Naive thymus-derived CD8-positive, alpha-beta T cell (primary cell): Measurements from ENCODE around the gene CAMTA1. TPM values are rescaled to one million over a fixed set of nuclear protein-coding genes. Genes with fewer than 3 reads are reported as not detected.
A peak's percentile ranks its signal among the peaks of the same experiment; 100 is the strongest.

ENCODE experiments used
- ATAC-seq, 2 donors: fragments of 150-1000 bp; cut with Tn5 transposase in 1 of 2; sonication (Bioruptor Pico), chemical (Tn5 transposase) in 1 of 2; 1 replicate in 1 of 2; 2 replicates in 1 of 2; pipeline ENCODE4 v1.10.0; 2021; ENCODE audit warnings: mild to moderate bottlenecking in 2 of 2, moderate library complexity in 2 of 2
- POLR2A ChIA-PET: fragments of 350-600 bp; sonication (Branson Sonifier 250); formaldehyde crosslinking; loops from one replicate; lab custom pipeline; 2021; ENCODE audit warnings: antibody characterized with exemption; lab: Charles Lee
- DNase-seq, 10 donors: peaks; one replicate each; pipeline versions ENCODE4 v3.0.0 to v3.0.0-alpha.2; 2020 to 2022
- H3K27ac Mint-ChIP-seq, 10 donors: one replicate each; pipeline ENCODE4 v1.8.0; 2020 to 2022; ENCODE audit warnings: mild to moderate bottlenecking in 10 of 10, mixed read lengths in 10 of 10, moderate library complexity in 4 of 10, inconsistent platforms in 1 of 10
- H3K27me3 Mint-ChIP-seq, 5 donors: one replicate each; pipeline ENCODE4 v1.8.0; 2021 to 2022; ENCODE audit warnings: mixed read lengths in 5 of 5
- H3K36me3 Mint-ChIP-seq, 3 donors: one replicate each; pipeline ENCODE4 v1.8.0; 2020 to 2022; ENCODE audit warnings: mixed read lengths in 3 of 3, mild to moderate bottlenecking in 2 of 3, inconsistent platforms in 1 of 3
- H3K4me1 Mint-ChIP-seq, 4 donors: one replicate each; pipeline ENCODE4 v1.8.0; 2021 to 2022; ENCODE audit warnings: mixed read lengths in 4 of 4
- H3K4me3 Mint-ChIP-seq, 10 donors: one replicate each; pipeline ENCODE4 v1.8.0; 2020 to 2022; ENCODE audit warnings: mild to moderate bottlenecking in 10 of 10, mixed read lengths in 10 of 10, moderate library complexity in 6 of 10, inconsistent platforms in 1 of 10
- H3K9me3 Mint-ChIP-seq, 9 donors: one replicate each; pipeline ENCODE4 v1.8.0; 2020 to 2022; ENCODE audit warnings: mixed read lengths in 9 of 9, mild to moderate bottlenecking in 3 of 9, inconsistent platforms in 1 of 9, moderate library complexity in 1 of 9
- polyA plus RNA-seq, 3 donors: library from polyadenylated mRNA; unstranded; fragments of 300-500 nt; fragmentation: Illumina TruSeq; gene quantifications; one replicate each; pipeline ENCODE4 v1.2.3, GENCODE V29; 2021
- total RNA-seq, 8 experiments: library from RNA in 2 of 8; stranded (reverse) in 2 of 8; gene quantifications; one replicate each; pipeline ENCODE4 v1.2.3 and lab custom pipeline; 2021 to 2026

The CAMTA1 gene
- total and polyA plus RNA-seq, 5 experiments from 2014 or later = 32.6 to 78.3 (median 47.3) TPM

DNA sequence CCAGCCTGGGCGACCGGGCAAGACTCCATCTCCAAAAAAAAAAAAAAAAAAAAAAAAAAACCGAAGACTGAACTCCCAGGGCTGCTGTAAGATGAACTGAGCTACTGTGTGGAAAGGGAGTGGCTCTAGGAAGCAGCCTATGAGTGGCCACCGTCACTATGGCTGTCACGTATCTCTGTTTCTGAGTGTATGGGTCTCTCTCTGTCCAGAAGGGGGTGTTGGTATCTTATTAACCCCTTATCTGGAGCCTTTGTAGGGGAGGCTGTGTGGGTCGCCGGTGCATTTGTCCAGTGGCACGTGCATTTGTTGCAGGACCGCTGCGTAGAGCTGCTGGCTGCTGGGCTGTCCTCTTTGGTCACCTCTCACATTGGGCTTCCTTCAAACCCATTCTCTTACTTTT, 326.6 kb downstream of the CAMTA1 start:
- Mint-ChIP-seq H3K27me3 (peaks cover 3 to 39% (median 19%) of the 10 kb centered on the region in 5 donors), H3K36me3 (peaks cover 0 to 8% (median 3%) of the 10 kb centered on the region in 3 donors), H3K9me3 (peaks cover 0 to 20% (median 8%) of the 10 kb centered on the region in 9 donors), H3K4me3 (no peak overlapping the region), H3K4me1 (no peaks in the 10 kb centered on the region), H3K27ac (no peak overlapping the region)
- POLR2A ChIA-PET = no interaction called here
- DNase-seq (no peak), ATAC-seq (no peak)

DNA sequence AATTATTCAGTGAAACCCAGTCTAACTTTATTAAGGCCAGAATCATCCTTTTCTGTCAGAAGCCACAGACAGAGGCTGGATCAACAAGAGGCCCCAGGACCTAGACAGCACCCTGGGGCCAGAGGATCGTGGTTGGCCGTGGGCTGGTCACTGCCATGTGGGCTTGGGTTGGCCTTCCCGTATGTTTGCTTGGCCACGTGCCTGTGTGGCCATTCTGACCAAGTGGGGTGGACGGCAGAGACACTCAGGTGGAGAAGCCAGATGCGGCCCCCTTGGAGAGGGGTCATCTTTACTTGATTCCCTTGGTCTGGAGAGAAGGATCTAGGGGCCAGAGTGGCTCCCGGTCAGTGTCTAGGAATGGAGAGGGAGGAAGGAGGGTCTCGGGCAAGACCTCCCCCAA, 327.9 kb downstream of the CAMTA1 start:
- ATAC-seq = no peak
- peaks cover 0 to 28% (median 8%) of the 10 kb centered on the region in 9 donors for H3K9me3 Mint-ChIP-seq
- POLR2A ChIA-PET = no interaction called here
- no peak overlapping the region for H3K27ac Mint-ChIP-seq
- H3K4me3 Mint-ChIP-seq = no peak overlapping the region
- DNase-seq = no peak
- peaks cover 3 to 33% (median 14%) of the 10 kb centered on the region in 5 donors for H3K27me3 Mint-ChIP-seq
- no peaks in the 10 kb centered on the region for H3K4me1 Mint-ChIP-seq
- peaks cover 0 to 8% (median 3%) of the 10 kb centered on the region in 3 donors for H3K36me3 Mint-ChIP-seq

DNA sequence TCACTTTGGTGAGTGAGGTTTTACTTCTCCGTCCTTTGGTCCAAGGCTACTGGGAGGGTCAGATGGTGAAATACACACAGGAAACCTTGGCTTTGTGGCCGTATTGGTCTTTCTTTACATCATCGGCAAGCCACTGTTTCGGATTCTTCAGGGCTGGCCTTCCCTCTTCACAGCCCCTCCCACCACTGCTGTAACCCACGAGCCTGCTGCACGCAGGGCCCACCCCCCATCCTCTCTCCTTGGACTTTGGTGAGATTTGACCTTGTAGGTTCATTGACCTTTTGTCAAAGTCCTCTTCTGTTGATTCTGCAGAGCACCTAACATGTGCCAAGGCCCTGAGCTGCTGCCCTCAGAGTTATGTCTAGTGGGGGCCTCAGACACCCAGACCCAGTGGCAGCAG, 328.6 kb downstream of the CAMTA1 start:
- peaks cover 0 to 30% (median 16%) of the 10 kb centered on the region in 5 donors for H3K27me3 Mint-ChIP-seq
- H3K4me3 Mint-ChIP-seq = no peak overlapping the region
- H3K27ac Mint-ChIP-seq = no peak overlapping the region
- no peak for DNase-seq
- H3K4me1 Mint-ChIP-seq = no peaks in the 10 kb centered on the region
- POLR2A ChIA-PET = no interaction called here
- no peak for ATAC-seq
- peaks cover 0 to 28% (median 8%) of the 10 kb centered on the region in 9 donors for H3K9me3 Mint-ChIP-seq
- peaks cover 0 to 8% (median 3%) of the 10 kb centered on the region in 3 donors for H3K36me3 Mint-ChIP-seq

DNA sequence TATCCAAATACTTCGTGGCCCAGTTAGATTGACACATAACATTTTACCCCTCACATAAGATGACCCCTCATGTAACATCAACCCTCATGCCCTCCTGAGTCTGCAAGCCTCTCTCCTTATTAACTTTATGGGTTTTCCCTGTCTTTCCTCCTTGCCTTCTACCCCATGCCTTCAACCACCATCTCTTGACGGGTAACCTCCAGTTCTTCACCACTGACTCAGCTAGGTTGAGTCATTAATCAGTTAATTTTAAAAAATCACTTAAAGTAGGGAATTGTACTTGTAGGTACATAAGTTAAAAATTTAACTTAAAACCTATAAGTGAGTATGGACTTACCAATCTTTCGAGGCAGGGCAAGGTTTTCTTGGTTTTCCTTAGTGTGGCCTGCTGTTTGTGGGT, 330.7 kb downstream of the CAMTA1 start:
- POLR2A ChIA-PET = no interaction called here
- ATAC-seq (no peak), DNase-seq (no peak)
- Mint-ChIP-seq H3K4me3 (no peak overlapping the region), H3K27me3 (peaks cover 0 to 23% (median 12%) of the 10 kb centered on the region in 5 donors), H3K27ac (no peak overlapping the region), H3K4me1 (no peaks in the 10 kb centered on the region), H3K36me3 (peaks cover 0 to 8% (median 3%) of the 10 kb centered on the region in 3 donors), H3K9me3 (peaks cover 0 to 28% (median 8%) of the 10 kb centered on the region in 9 donors)

DNA sequence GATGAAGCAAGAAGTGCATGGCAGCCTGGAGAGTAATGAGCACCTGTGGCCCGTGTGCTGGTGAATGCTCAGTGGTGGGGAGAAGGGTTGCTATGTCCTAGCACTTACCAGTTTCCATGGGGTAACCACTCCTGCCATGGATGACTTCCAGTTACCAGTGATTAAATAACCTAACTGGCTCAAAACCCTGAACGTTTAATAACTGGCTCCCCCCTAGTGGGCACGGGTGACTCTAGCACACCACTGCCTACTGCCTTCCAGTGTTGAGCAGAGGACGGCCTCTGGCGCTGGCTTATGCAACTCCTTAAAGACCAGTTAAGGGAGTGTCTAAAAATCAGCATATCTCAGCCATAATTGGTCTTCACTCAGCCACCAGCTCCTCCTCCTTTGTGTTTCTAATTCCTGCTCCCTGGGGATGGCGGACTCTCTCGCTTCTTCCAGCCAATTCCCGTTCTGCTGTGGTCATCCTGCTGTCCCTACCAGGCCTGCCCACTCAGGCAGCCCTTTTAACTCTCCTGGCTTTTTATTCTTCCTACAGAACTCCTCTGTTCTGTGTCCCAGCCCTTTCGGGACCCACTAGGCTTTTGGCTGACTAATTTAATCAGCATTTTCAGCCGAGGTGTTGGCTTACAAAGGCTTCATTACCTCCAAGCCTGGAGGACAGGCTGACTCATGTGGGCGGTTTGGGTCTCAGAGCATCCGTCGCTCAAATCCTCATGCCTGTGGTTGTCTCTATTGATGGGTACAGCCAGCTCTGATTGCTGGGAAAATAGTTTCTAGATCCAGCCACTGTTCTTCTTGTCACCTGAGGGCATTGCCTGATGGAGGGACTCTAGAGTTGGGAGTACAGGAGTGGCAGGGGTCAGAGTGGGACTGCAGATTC, 332.4 kb downstream of the CAMTA1 start:
- Mint-ChIP-seq H3K9me3 (peaks cover 0 to 28% (median 8%) of the 10 kb centered on the region in 9 donors), H3K4me3 (no peak overlapping the region), H3K27me3 (peaks cover 0 to 16% (median 4%) of the 10 kb centered on the region in 5 donors), H3K4me1 (no peaks in the 10 kb centered on the region), H3K36me3 (peaks cover 0 to 8% (median 3%) of the 10 kb centered on the region in 3 donors), H3K27ac (no peak overlapping the region)
- POLR2A ChIA-PET = no interaction called here
- DNase-seq = no peak
- no peak for ATAC-seq

DNA sequence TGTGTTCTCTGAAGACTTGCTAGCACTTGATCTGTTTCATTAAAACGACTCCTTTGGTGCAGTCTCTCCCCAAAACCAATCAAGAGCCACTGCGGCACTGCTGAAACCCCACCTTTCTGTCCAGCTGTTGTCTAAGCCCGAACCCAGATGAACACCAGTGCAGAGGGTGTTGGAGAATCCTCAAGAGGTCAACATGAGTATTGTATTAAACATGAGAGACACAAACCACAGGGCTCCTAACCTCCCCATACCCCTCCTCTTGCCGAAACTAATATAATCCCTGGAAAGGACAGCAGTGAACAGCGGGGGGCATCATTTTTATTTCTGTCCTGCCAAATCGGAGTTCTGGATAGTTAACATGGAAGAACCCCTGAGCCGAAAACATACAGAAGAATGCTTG, 333.9 kb downstream of the CAMTA1 start:
- Mint-ChIP-seq H3K36me3 (peaks cover 0 to 8% (median 0%) of the 10 kb centered on the region in 3 donors), H3K9me3 (peaks cover 0 to 20% (median 8%) of the 10 kb centered on the region in 9 donors), H3K4me3 (no peak overlapping the region), H3K27me3 (peaks cover 0 to 9% (median 4%) of the 10 kb centered on the region in 5 donors), H3K27ac (no peak overlapping the region), H3K4me1 (peaks cover 0 to 1% (median 0%) of the 10 kb centered on the region in 4 donors)
- DNase-seq (no peak), ATAC-seq (no peak)
- POLR2A ChIA-PET = no interaction called here

DNA sequence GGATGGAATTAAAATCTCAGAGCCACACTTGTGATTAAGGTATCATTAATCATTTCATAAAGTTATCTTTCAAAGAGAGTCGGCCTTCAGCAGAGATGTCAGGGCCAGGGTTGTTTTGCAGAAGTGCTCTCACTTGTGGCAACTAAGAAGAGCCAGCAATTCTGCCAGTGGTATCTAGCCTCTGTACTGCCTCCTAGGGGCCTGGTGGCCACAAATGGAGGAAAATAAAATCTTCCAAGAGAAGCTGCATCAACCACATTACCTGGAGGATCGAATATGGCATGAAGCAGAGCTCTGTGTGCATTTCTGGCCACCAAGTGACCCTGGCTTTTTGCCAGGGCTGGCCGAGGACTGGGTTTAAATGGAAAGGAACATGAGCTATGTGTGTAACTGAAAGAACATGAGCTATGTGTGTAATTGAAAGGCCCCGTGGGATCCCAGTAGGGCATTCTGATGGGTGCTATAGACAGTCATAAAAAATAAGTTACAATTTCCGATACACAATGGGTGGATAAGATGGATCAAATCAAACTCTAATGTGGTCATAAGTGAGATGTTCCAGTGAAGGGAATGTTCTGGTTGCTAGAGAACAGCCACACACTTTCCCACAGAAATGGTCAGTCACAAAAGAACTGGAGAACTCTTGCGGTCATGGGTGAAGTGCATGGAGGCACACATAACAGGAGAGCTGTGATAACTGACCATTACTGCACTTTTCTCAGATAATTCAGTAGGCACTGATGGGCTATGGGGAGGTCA, 335.8 kb downstream of the CAMTA1 start:
- Mint-ChIP-seq H3K27me3 (peaks cover 0 to 9% (median 4%) of the 10 kb centered on the region in 5 donors), H3K4me1 (peaks cover 0 to 1% (median 0%) of the 10 kb centered on the region in 4 donors), H3K27ac (no peak overlapping the region), H3K36me3 (peaks cover 0 to 4% (median 0%) of the 10 kb centered on the region in 3 donors), H3K4me3 (no peak overlapping the region), H3K9me3 (peaks cover 0 to 12% (median 4%) of the 10 kb centered on the region in 9 donors)
- ATAC-seq = no peak
- DNase-seq = no peak
- POLR2A ChIA-PET = no interaction called here

DNA sequence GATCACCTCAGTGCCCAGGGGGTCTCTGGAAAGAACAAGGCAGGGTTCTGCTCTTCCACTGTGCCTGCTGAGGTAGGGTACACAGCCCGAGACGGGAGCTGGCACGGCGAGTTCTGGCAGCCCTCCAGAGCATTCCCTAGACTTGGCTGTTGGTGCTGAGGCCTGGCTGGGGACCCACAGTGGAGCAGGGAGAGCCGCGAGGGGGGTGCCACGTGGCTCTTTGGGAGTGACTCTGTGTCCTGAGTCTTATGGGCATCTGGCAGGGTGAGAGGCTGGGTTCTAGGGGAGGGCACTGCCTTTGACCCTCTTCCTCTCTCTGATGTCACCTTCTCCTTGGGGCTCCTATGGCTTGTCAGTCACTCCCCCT, 336.4 kb downstream of the CAMTA1 start:
- Mint-ChIP-seq H3K9me3 (peaks cover 0 to 8% (median 0%) of the 10 kb centered on the region in 9 donors), H3K36me3 (no peaks in the 10 kb centered on the region), H3K27me3 (peaks cover 0 to 9% (median 4%) of the 10 kb centered on the region in 5 donors), H3K4me1 (peaks cover 0 to 1% (median 0%) of the 10 kb centered on the region in 4 donors), H3K4me3 (no peak overlapping the region), H3K27ac (no peak overlapping the region)
- no peak for DNase-seq
- ATAC-seq = no peak
- POLR2A ChIA-PET = no interaction called here

DNA sequence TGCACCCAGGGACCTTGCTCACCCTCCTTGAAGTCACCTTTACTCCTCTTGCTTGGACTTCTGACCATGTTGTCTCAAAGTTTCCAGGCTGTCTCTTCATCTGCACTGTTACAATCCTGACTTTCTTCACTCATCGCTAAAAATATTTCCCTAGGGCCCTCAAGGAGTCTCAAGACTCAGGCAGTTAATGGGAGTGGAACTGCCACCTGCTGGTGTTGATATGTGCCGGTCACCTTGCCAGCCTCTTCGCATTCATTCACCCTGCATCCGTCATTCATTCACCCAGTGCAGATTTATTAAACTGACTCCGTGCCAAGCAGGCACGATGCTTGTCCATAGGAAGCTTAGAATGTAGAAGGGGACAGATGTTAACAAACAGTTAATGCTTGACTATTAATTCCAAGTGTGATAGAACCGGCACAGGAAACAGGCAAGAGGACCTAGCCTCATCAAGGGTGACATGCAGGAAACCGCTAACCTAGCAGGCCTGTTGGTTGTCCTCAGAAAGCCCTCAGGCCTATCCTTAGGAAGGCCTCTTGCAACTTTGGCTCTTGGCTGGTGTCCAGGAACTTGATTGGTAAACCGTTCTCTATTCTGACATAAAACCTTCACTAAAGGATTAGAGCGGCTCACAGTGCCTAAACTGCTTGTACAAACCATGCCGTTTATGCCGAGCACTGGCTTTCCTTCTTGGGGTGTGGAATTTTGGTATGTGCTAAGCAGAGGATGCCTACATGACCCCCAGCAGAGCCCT, 342.2 kb downstream of the CAMTA1 start:
- DNase-seq (no peak), ATAC-seq (no peak)
- Mint-ChIP-seq H3K4me3 (no peak overlapping the region), H3K9me3 (peaks cover 0 to 10% (median 3%) of the 10 kb centered on the region in 9 donors), H3K4me1 (peaks cover 0 to 4% (median 0%) of the 10 kb centered on the region in 4 donors), H3K36me3 (no peaks in the 10 kb centered on the region), H3K27me3 (peaks cover 11 to 24% (median 17%) of the 10 kb centered on the region in 5 donors), H3K27ac (no peak overlapping the region)
- POLR2A ChIA-PET = no interaction called here

DNA sequence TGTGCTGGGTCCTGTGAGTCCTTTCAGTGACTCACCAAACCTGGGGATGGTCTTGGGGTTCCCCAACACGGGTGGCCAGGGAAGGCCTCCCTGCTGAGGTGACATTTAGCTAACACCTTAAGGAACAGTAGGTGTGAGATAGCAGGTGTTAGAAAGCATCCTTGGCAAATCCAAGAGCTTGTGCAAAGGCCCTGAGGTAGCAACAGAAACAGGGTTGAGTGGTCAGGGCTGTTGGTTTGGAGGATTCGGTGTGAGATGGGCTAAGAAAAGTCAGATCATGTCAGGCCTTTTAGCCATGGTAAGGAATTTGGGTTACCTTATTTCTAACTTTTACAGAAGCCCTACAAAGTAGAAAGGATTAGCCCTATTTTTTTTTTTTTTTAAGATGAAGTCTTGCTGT, 343.0 kb downstream of the CAMTA1 start:
- Mint-ChIP-seq H3K4me1 (peaks cover 0 to 2% (median 0%) of the 10 kb centered on the region in 4 donors), H3K27me3 (peaks cover 11 to 24% (median 14%) of the 10 kb centered on the region in 5 donors), H3K27ac (peak overlapping the region in 1 of 10 donors; percentile 71), H3K4me3 (no peak overlapping the region), H3K36me3 (no peaks in the 10 kb centered on the region), H3K9me3 (peaks cover 0 to 10% (median 3%) of the 10 kb centered on the region in 9 donors)
- POLR2A ChIA-PET = no interaction called here
- DNase-seq (no peak), ATAC-seq (no peak)

DNA sequence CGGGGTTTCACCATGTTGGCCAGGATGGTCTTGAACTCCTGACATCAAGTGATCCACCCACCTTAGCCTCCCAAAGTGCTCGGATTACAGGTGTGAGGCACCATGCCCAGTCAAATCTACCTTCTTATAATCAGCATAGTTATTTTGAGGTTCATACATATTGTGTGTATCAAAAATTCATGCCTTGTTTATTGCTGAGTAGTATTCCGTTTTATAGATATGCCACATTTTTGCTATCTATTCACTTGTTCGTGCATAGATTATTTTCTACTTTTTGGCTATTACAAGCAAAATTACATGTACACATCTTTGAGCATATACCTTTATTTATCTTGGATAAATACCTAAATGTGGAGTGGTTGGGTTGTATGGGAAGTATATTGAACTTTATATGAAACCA, 344.9 kb downstream of the CAMTA1 start:
- peaks cover 0 to 10% (median 3%) of the 10 kb centered on the region in 9 donors for H3K9me3 Mint-ChIP-seq
- no peak for ATAC-seq
- POLR2A ChIA-PET = no interaction called here

DNA sequence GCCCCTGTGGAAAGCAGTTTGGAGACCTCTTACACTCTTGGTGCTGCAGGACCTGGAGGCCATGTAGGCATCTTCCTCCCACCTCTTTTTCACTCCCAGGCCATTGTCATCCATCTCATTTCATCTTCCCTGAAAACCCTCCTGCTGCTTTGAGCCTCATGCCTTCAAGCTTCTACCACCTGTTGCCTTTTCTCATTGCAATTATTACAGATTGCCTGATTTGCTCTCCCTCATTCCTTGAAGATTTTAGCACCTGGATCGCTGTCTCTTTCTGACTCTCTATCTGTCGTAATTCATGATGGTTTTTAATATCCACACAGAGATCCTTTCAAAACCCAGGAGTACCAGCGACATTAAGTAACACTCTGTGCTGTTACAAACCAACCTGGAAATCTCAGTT, 350.2 kb downstream of the CAMTA1 start:
- Mint-ChIP-seq H3K27me3 (peaks cover 23 to 58% (median 28%) of the 10 kb centered on the region in 5 donors), H3K4me3 (no peak overlapping the region)

More for the DNA sequence above, 344.9 kb downstream of the CAMTA1 start:
- peak overlapping the region in 1 of 10 donors; percentile 82 for H3K27ac Mint-ChIP-seq
- H3K4me3 Mint-ChIP-seq = no peak overlapping the region
- no peak for DNase-seq
- H3K27me3 Mint-ChIP-seq = peaks cover 13 to 34% (median 18%) of the 10 kb centered on the region in 5 donors
- H3K36me3 Mint-ChIP-seq = no peaks in the 10 kb centered on the region
- H3K4me1 Mint-ChIP-seq = peaks cover 0 to 2% (median 0%) of the 10 kb centered on the region in 4 donors

More for the DNA sequence above, 350.2 kb downstream of the CAMTA1 start:
- Mint-ChIP-seq H3K9me3 (peaks cover 0 to 4% (median 0%) of the 10 kb centered on the region in 9 donors), H3K36me3 (peaks cover 0 to 5% (median 0%) of the 10 kb centered on the region in 3 donors), H3K27ac (no peak overlapping the region), H3K4me1 (peaks cover 0 to 2% (median 0%) of the 10 kb centered on the region in 4 donors)
- no peak for ATAC-seq
- DNase-seq = no peak
- POLR2A ChIA-PET = no interaction called here
